ENCODE results near the gene CCDC178.
"Not testable (repeated sequence)": the region's sequence is repeated elsewhere in the genome, so short reads cannot be mapped to it uniquely, and the experiment has no call there.

The CCDC178 gene

GRCh38 chr18:33210575-33211189 lies 229.8 kb downstream of the CCDC178 start:
- DNase-seq: no peak

- no peak for DNase-seq
Observed at GRCh38 chr18:33205777-33206176, 234.7 kb downstream of the CCDC178 start.

- DNase-seq: peak; percentile 86
Observed at GRCh38 chr18:33201509-33201926, 239.0 kb downstream of the CCDC178 start.

- peak; percentile 74 for DNase-seq
Observed at GRCh38 chr18:33195795-33196194, 244.7 kb downstream of the CCDC178 start.

- no peak for DNase-seq
Observed at GRCh38 chr18:33194793-33195192, 245.7 kb downstream of the CCDC178 start.

- no peak for DNase-seq
Observed at GRCh38 chr18:33184958-33185357, 255.6 kb downstream of the CCDC178 start.

GRCh38 chr18:33184175-33184574 lies 256.3 kb downstream of the CCDC178 start:
- no peak for DNase-seq

GRCh38 chr18:33183136-33183535 lies 257.4 kb downstream of the CCDC178 start:
- no peak for DNase-seq

GRCh38 chr18:33181016-33181415 lies 259.5 kb downstream of the CCDC178 start:
- DNase-seq: no peak

- no peak for DNase-seq
Observed at GRCh38 chr18:33169218-33169617, 271.3 kb downstream of the CCDC178 start.

GRCh38 chr18:33164121-33164520 lies 276.4 kb downstream of the CCDC178 start:
- not testable (repeated sequence) for DNase-seq

- DNase-seq: no peak
Observed at GRCh38 chr18:33161131-33161530, 279.4 kb downstream of the CCDC178 start.

- DNase-seq: no peak
Observed at GRCh38 chr18:33159151-33159550, 281.4 kb downstream of the CCDC178 start.

- DNase-seq: no peak
Observed at GRCh38 chr18:33157893-33158292, 282.6 kb downstream of the CCDC178 start.

- DNase-seq: no peak
Observed at GRCh38 chr18:33156906-33157470, 283.5 kb downstream of the CCDC178 start.

GRCh38 chr18:33154049-33154448 lies 286.5 kb downstream of the CCDC178 start:
- no peak for DNase-seq

GRCh38 chr18:33152376-33152775 lies 288.1 kb downstream of the CCDC178 start:
- DNase-seq: no peak

- DNase-seq: not testable (repeated sequence)
Observed at GRCh38 chr18:33147811-33148210, 292.7 kb downstream of the CCDC178 start.

- no peak for DNase-seq
Observed at GRCh38 chr18:33146014-33146413, 294.5 kb downstream of the CCDC178 start.

GRCh38 chr18:33135951-33136660 lies 304.4 kb downstream of the CCDC178 start:
- no peak for DNase-seq

GRCh38 chr18:33132657-33133056 lies 307.9 kb downstream of the CCDC178 start:
- DNase-seq: no peak

GRCh38 chr18:33128581-33128980 lies 311.9 kb downstream of the CCDC178 start:
- DNase-seq: no peak

- no peak for DNase-seq
Observed at GRCh38 chr18:33123862-33124518, 316.5 kb downstream of the CCDC178 start.

- DNase-seq: no peak
Observed at GRCh38 chr18:33116376-33116775, 324.1 kb downstream of the CCDC178 start.
